ENCODE measurements around the gene B4GALT6. TPM values are rescaled to one million over a fixed set of nuclear protein-coding genes. Genes with fewer than 3 reads are reported as not detected.

Gene B4GALT6
- total and polyA plus RNA-seq, 2 of the 13 experiments (the other 11 are each of a cell fraction or from before 2014, with no cell fraction given): 1.9 to 3.3 TPM

DNA sequence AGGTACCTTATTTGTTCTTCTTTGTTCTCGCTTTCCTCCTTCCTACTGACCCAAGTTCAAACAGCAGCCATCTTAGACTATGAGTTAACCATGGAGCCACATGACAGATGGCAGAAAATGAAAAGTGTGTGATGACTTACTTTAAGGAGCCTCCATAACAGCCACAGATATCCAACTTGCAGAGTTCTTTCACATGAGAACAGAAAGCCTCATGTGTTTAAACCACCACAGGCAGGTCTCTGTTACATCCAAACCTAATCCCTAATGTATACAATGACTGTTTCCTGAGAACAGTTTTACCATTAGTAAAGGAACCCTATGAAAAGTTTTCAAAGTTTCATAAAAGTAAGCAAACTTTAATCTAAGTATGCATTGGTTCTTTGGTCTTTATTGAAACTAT, 20.3 kb downstream of the B4GALT6 start:
- H3K36me3 ChIP-seq (replicated peaks in 1 of 2; ENCODE audit: control insufficient read depth in 1 of 2, insufficient read depth in 2 of 2, low read length in 2 of 2): no peaks in the 10 kb centered on the region
- WGBS (ENCODE audit: low lambda C conversion rate): 50% methylated on average over 1 of the region's 1 CpG
- H4K20me1 ChIP-seq (ENCODE audit: insufficient read depth, low read length): no peaks in the 10 kb centered on the region
- no TSS peak for BruUV-seq (replicated peaks)
- H3K79me2 ChIP-seq (ENCODE audit: insufficient read depth, low read length): no peaks in the 10 kb centered on the region
- H3K4me1 ChIP-seq (ENCODE audit: insufficient read depth, low read length): no peaks in the 10 kb centered on the region
- no peak overlapping the region for H3K9ac ChIP-seq (ENCODE audit: insufficient read depth, low read depth, low read length)
- H3K4me2 ChIP-seq (ENCODE audit: low read depth, low read length): no peak overlapping the region
- CTCF ChIA-PET (ENCODE audit: low intra/inter-chr PET ratio, low total read pairs): no interaction called here
- no peak overlapping the region for H3K4me3 ChIP-seq (replicated peaks in 1 of 3; ENCODE audit: insufficient read depth in 1 of 3, low read depth in 2 of 3, low read length in 3 of 3)
- intact Hi-C loops (cut with micrococcal nuclease; ENCODE audit: unreplicated experiment): no loop called here
- FAIRE-seq (no peak), DNase-seq (ENCODE audit: low spot score) (no peak), ATAC-seq (no peak)
- in situ Hi-C loops (cut with HindIII; ENCODE audit: extremely low pct_ligation_motif_present, low pct_unique_long_range_greater_than_20kb): no loop called here
- no peak overlapping the region for H3K27ac ChIP-seq (ENCODE audit: extremely low read length, insufficient read depth, low read length)
- no peak overlapping the region for H2AFZ ChIP-seq (ENCODE audit: low read length)
- no peaks in the 10 kb centered on the region for H3K27me3 ChIP-seq (ENCODE audit: control insufficient read depth in 1 of 2, insufficient read depth in 2 of 2, low read length in 2 of 2)
- H3K9me3 ChIP-seq (ENCODE audit: low read length): no peaks in the 10 kb centered on the region
- TF ChIP-seq MED1 (CRISPR knock-in tag; IDR thresholded peaks at IDR 0.05): no peak
- TF ChIP-seq ZNF616 (CRISPR knock-in tag; IDR thresholded peaks at IDR 0.05; ENCODE audit: low read depth): no peak
- TF ChIP-seq ZNF724P (CRISPR knock-in tag; IDR thresholded peaks at IDR 0.05; ENCODE audit: borderline replicate concordance): no peak
- TF ChIP-seq RFX1 (IDR thresholded peaks at IDR 0.05): no peak
- no peak for TF ChIP-seq ZNF282 (IDR thresholded peaks at IDR 0.05; ENCODE audit: partially characterized antibody)
- TF ChIP-seq MLLT10 (CRISPR knock-in tag; IDR thresholded peaks at IDR 0.05): no peak
- no peak for TF ChIP-seq HOXA5 (CRISPR knock-in tag; IDR thresholded peaks at IDR 0.05)
- no peak for TF ChIP-seq ZMYM2 (CRISPR knock-in tag; IDR thresholded peaks at IDR 0.05)
- no peak for TF ChIP-seq NFE2 (CRISPR knock-in tag; IDR thresholded peaks at IDR 0.05)
- POLR2A ChIA-PET: no interaction called here

DNA sequence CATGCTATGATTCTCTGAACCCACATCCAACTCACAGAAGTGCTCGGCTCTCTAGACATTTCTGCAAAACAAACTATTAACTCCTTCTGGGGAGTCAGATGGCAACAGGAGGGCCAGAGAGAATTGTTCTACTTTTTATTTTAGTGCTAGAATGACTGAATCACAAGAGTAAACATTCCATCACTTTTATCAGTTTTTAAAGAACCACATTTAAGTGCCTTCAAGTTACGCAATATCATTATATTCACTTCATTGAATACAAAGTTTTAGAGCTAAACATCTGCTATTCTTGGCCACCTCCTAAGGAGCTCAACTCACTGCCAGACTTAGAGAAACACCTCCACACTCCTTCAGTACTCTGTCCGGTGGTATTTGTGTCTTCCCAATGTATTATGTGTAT, 22.4 kb downstream of the B4GALT6 start:
- Histone ChIP-seq H3K36me3 (replicated peaks in 1 of 2; ENCODE audit: control insufficient read depth in 1 of 2, insufficient read depth in 2 of 2, low read length in 2 of 2) (no peaks in the 10 kb centered on the region), H3K9me3 (ENCODE audit: low read length) (no peaks in the 10 kb centered on the region), H3K27me3 (ENCODE audit: control insufficient read depth in 1 of 2, insufficient read depth in 2 of 2, low read length in 2 of 2) (no peaks in the 10 kb centered on the region), H3K27ac (ENCODE audit: extremely low read length, insufficient read depth, low read length) (no peak overlapping the region), H3K79me2 (ENCODE audit: insufficient read depth, low read length) (no peaks in the 10 kb centered on the region), H3K4me2 (ENCODE audit: low read depth, low read length) (no peak overlapping the region), H3K9ac (ENCODE audit: insufficient read depth, low read depth, low read length) (no peak overlapping the region), H3K4me3 (replicated peaks in 1 of 3; ENCODE audit: insufficient read depth in 1 of 3, low read depth in 2 of 3, low read length in 3 of 3) (no peak overlapping the region), H4K20me1 (ENCODE audit: insufficient read depth, low read length) (no peaks in the 10 kb centered on the region), H2AFZ (ENCODE audit: low read length) (no peak overlapping the region), H3K4me1 (ENCODE audit: insufficient read depth, low read length) (no peaks in the 10 kb centered on the region)
- WGBS (ENCODE audit: low lambda C conversion rate): 59% methylated on average over 3 of the region's 3 CpGs
- ChIA-PET POLR2A (no interaction called here), CTCF (ENCODE audit: low intra/inter-chr PET ratio, low total read pairs) (no interaction called here)
- in situ Hi-C loops (cut with HindIII; ENCODE audit: extremely low pct_ligation_motif_present, low pct_unique_long_range_greater_than_20kb): no loop called here
- intact Hi-C loops (cut with micrococcal nuclease; ENCODE audit: unreplicated experiment): no loop called here
- DNase-seq (ENCODE audit: low spot score): no peak
- BruUV-seq (replicated peaks): no TSS peak
- FAIRE-seq: no peak
- ATAC-seq: no peak
- TF ChIP-seq ZNF746 (CRISPR knock-in tag; IDR thresholded peaks at IDR 0.05) (no peak), SALL1 (CRISPR knock-in tag; IDR thresholded peaks at IDR 0.05) (no peak), ZNF44 (CRISPR knock-in tag; IDR thresholded peaks at IDR 0.05) (no peak), CEBPB (IDR thresholded peaks at IDR 0.05; ENCODE audit: borderline replicate concordance, low read depth, low read length) (peak; percentile 75)

Measured in HepG2 (cell line).